ENCODE measurements around the gene ADD1. TPM values are rescaled to one million over a fixed set of nuclear protein-coding genes. Genes with fewer than 3 reads are reported as not detected.
A peak's percentile ranks its signal among the peaks of the same experiment; 100 is the strongest.

The ADD1 gene
- total RNA-seq, 5 donors from 2014 or later (not counting 1 experiment from before 2014, with no cell fraction given): 241 to 274 (median 256) TPM

DNA sequence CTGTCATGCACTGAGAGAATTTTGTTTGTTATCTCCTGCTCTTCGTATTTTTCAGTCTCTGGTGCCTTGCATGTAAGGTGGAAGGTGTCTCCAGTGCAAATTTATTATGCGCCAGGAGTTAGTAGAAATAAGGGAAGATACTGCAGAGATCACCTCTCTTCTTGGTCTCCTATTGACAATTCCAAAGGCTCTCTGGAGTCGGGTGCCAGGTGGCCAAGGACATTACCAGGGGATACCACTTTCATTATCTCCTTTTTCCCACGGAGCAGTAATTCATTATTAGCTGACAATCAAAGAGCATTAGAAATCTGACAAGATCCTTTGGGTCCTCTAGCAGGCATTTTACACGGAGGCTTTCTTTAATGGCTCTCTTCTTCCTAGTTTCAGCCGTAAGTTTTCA, 26.0 kb downstream of the ADD1 start:
- ATAC-seq (replicated peaks in 1 of 4) (no peak), DNase-seq (no peak)
- H3K4me3 ChIP-seq (ENCODE audit: control insufficient read depth in 1 of 2, extremely low read depth in 1 of 2, low read length in 1 of 2): no peak overlapping the region
- H3K27me3 ChIP-seq (replicated peaks in 1 of 2; ENCODE audit: control insufficient read depth in 2 of 2, extremely low read depth in 1 of 2, insufficient read depth in 2 of 2, low read length in 1 of 2): no peaks in the 10 kb centered on the region
- no peak overlapping the region for H3K27ac ChIP-seq (ENCODE audit: low read length)
- H3K4me1 ChIP-seq (ENCODE audit: control insufficient read depth in 1 of 2, extremely low read depth in 1 of 2, insufficient read depth in 2 of 2, low read length in 2 of 2): peaks cover 11 to 12% of the 10 kb centered on the region in 2 experiments
- Mint-ChIP-seq H3K27ac (peak overlapping the region in 1 of 2 donors; percentile 63), H3K4me1 (peaks cover 80 to 83% (median 81%) of the 10 kb centered on the region in 3 donors), H3K4me3 (no peak overlapping the region), H3K9me3 (no peaks in the 10 kb centered on the region), H3K27me3 (no peaks in the 10 kb centered on the region), H3K36me3 (no peaks in the 10 kb centered on the region)
- H3K9me3 ChIP-seq: no peaks in the 10 kb centered on the region
- POLR2A ChIA-PET: no interaction called here
- CTCF ChIA-PET: no interaction called here
- H3K36me3 ChIP-seq (ENCODE audit: control insufficient read depth in 2 of 2, extremely low read depth in 1 of 2, insufficient read depth in 1 of 2, low read length in 1 of 2): peaks cover 4 to 9% of the 10 kb centered on the region in 2 donors
- 100% methylated on average over 2 of the region's 6 CpGs for WGBS (ENCODE audit: insufficient coverage)

DNA sequence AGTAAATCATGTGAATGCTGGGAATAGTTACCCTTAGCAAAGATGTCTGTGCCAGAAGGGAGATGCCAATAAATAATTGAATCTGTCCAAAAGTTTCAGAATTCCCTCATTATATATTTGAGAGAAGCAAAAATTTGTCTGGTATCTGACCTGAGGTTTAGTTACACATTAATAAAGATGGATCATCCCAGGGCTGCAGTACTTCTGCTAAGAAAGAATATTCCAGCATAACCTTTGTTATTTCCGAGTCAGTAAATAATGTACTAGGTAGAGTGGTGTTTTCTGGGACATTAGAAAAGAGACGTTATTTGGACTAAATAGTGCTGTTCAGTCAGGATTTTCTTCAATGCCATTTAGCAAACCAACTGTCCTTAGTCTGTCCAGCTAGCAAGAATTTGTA, 26.4 kb downstream of the ADD1 start:
- POLR2A ChIA-PET: no interaction called here

DNA sequence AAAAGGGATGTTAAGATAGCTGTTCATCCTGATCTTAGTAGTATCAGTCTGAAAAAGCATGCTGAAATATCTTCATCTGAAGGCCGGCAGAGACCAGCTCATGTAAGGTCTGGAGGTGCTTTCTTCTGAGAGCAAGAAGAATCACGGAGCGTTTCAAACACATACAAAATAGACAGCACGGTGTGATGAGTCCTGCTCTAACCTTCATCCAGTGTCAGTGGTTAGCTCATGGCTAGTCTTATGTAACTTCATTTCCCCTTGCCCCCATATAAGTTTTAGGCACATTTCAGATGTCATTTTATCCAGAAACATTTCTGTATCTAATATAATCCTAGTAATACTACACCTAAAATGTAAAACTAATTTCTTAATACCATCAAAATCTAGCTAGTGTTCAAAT, 27.8 kb downstream of the ADD1 start:
- Mint-ChIP-seq H3K27me3 (no peaks in the 10 kb centered on the region), H3K36me3 (peaks cover 6% of the 10 kb centered on the region), H3K4me1 (peaks cover 63 to 78% (median 78%) of the 10 kb centered on the region in 3 donors), H3K27ac (peak overlapping the region; percentile 29 to 53), H3K9me3 (no peaks in the 10 kb centered on the region), H3K4me3 (no peak overlapping the region)
- DNase-seq (no peak), ATAC-seq (replicated peaks in 1 of 4) (no peak)
- Histone ChIP-seq H3K4me3 (ENCODE audit: control insufficient read depth in 1 of 2, extremely low read depth in 1 of 2, low read length in 1 of 2) (no peak overlapping the region), H3K27ac (ENCODE audit: low read length) (no peak overlapping the region), H3K27me3 (replicated peaks in 1 of 2; ENCODE audit: control insufficient read depth in 2 of 2, extremely low read depth in 1 of 2, insufficient read depth in 2 of 2, low read length in 1 of 2) (no peaks in the 10 kb centered on the region), H3K36me3 (ENCODE audit: control insufficient read depth in 2 of 2, extremely low read depth in 1 of 2, insufficient read depth in 1 of 2, low read length in 1 of 2) (peaks cover 4 to 18% of the 10 kb centered on the region in 2 donors), H3K9me3 (no peaks in the 10 kb centered on the region), H3K4me1 (ENCODE audit: control insufficient read depth in 1 of 2, extremely low read depth in 1 of 2, insufficient read depth in 2 of 2, low read length in 2 of 2) (peaks cover 10 to 16% of the 10 kb centered on the region in 2 experiments)
- WGBS (ENCODE audit: insufficient coverage): no CpG with 5 or more reads among the region's 4 CpGs
- POLR2A ChIA-PET: interaction anchor here in 1 of 2 donors (0.7 kb wide), 1 partner anchor 10 kb away, joined by 3 read pairs; no protein-coding TSS in a partner anchor
- CTCF ChIA-PET: interaction anchor here in 1 of 2 donors (0.6 kb wide), 1 partner anchor 550 kb away, joined by 3 read pairs; no protein-coding TSS in a partner anchor

More for the DNA sequence above, 26.4 kb downstream of the ADD1 start:
- Mint-ChIP-seq H3K4me3 (no peak overlapping the region), H3K9me3 (no peaks in the 10 kb centered on the region), H3K36me3 (no peaks in the 10 kb centered on the region), H3K27ac (no peak overlapping the region), H3K27me3 (no peaks in the 10 kb centered on the region), H3K4me1 (peaks cover 76 to 80% (median 77%) of the 10 kb centered on the region in 3 donors)
- DNase-seq (no peak), ATAC-seq (replicated peaks in 1 of 4) (no peak)
- no CpG with 5 or more reads among the region's 2 CpGs for WGBS (ENCODE audit: insufficient coverage)
- CTCF ChIA-PET: no interaction called here
- Histone ChIP-seq H3K9me3 (no peaks in the 10 kb centered on the region), H3K4me1 (ENCODE audit: control insufficient read depth in 1 of 2, extremely low read depth in 1 of 2, insufficient read depth in 2 of 2, low read length in 2 of 2) (peaks cover 8 to 16% of the 10 kb centered on the region in 2 experiments), H3K27ac (ENCODE audit: low read length) (no peak overlapping the region), H3K36me3 (ENCODE audit: control insufficient read depth in 2 of 2, extremely low read depth in 1 of 2, insufficient read depth in 1 of 2, low read length in 1 of 2) (peaks cover 4 to 9% of the 10 kb centered on the region in 2 donors), H3K4me3 (ENCODE audit: control insufficient read depth in 1 of 2, extremely low read depth in 1 of 2, low read length in 1 of 2) (no peak overlapping the region), H3K27me3 (replicated peaks in 1 of 2; ENCODE audit: control insufficient read depth in 2 of 2, extremely low read depth in 1 of 2, insufficient read depth in 2 of 2, low read length in 1 of 2) (no peaks in the 10 kb centered on the region)

DNA sequence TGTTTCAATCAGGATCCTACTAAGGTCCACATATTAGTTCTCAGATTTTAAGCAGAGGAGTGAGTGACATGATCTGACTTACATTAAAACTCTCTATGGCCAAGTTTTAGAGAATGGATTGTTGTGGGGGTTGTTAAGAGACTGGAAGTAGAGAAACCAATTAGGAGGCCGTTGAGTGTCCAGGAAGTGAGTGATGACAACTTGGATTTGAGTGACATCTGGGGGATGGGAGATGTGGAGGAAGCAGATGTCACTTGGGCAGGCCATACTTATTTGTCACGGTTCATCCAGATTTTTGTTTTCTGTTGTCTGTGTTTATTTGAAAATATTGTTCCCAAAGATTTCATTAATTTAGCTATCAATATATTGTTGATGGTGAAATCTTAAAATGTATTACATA, 28.3 kb downstream of the ADD1 start:
- DNase-seq (peak in 2 of 35 experiments; percentile 4 to 26), ATAC-seq (replicated peaks in 1 of 4) (peak in 2 of 4 experiments; percentile 40 to 53)
- H3K27me3 Mint-ChIP-seq: no peaks in the 10 kb centered on the region
- 14% methylated on average over 1 of the region's 2 CpGs for WGBS (ENCODE audit: insufficient coverage)
- ChIA-PET CTCF (interaction anchor here in 1 of 2 donors (0.6 kb wide), 2 partner anchors 241 to 1007 kb away, joined by 3 read pairs; no protein-coding TSS in a partner anchor), POLR2A (interaction anchor here in 1 of 2 donors (0.7 kb wide), 1 partner anchor 11 kb away, joined by 3 read pairs; no protein-coding TSS in a partner anchor)
- H3K4me3 Mint-ChIP-seq: no peak overlapping the region
- Histone ChIP-seq H3K4me1 (ENCODE audit: control insufficient read depth in 1 of 2, extremely low read depth in 1 of 2, insufficient read depth in 2 of 2, low read length in 2 of 2) (peaks cover 8 to 16% of the 10 kb centered on the region in 2 experiments), H3K27me3 (replicated peaks in 1 of 2; ENCODE audit: control insufficient read depth in 2 of 2, extremely low read depth in 1 of 2, insufficient read depth in 2 of 2, low read length in 1 of 2) (no peaks in the 10 kb centered on the region), H3K9me3 (no peaks in the 10 kb centered on the region), H3K36me3 (ENCODE audit: control insufficient read depth in 2 of 2, extremely low read depth in 1 of 2, insufficient read depth in 1 of 2, low read length in 1 of 2) (peaks cover 4 to 20% of the 10 kb centered on the region in 2 donors), H3K4me3 (ENCODE audit: control insufficient read depth in 1 of 2, extremely low read depth in 1 of 2, low read length in 1 of 2) (no peak overlapping the region), H3K27ac (ENCODE audit: low read length) (no peak overlapping the region)
- H3K4me1 Mint-ChIP-seq: peaks cover 58 to 76% (median 75%) of the 10 kb centered on the region in 3 donors
- peak overlapping the region; percentile 29 to 53 for H3K27ac Mint-ChIP-seq
- no peaks in the 10 kb centered on the region for H3K9me3 Mint-ChIP-seq
- H3K36me3 Mint-ChIP-seq: peaks cover 7% of the 10 kb centered on the region

DNA sequence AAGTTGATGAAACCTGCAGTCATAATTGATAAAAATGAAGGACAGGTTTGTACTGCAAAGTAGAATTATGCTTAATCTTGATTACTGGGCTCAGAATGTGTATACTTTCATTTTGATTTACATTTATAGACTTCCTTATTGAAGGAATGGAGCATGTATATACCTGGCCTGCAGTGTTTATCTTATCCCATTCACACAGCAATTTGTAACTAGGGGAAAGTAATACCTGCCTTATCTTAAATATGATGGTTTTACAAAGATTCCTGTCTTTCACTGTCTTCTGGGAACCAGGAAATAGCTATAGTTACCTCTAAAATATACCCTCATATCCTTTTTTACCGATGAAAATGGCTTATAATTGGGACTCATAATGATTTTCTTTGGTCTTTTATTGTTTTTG, 29.7 kb downstream of the ADD1 start:
- Histone ChIP-seq H3K36me3 (ENCODE audit: control insufficient read depth in 2 of 2, extremely low read depth in 1 of 2, insufficient read depth in 1 of 2, low read length in 1 of 2) (peaks cover 4 to 20% of the 10 kb centered on the region in 2 donors), H3K9me3 (no peaks in the 10 kb centered on the region), H3K27ac (ENCODE audit: low read length) (no peak overlapping the region), H3K27me3 (replicated peaks in 1 of 2; ENCODE audit: control insufficient read depth in 2 of 2, extremely low read depth in 1 of 2, insufficient read depth in 2 of 2, low read length in 1 of 2) (no peaks in the 10 kb centered on the region), H3K4me3 (ENCODE audit: control insufficient read depth in 1 of 2, extremely low read depth in 1 of 2, low read length in 1 of 2) (no peak overlapping the region), H3K4me1 (ENCODE audit: control insufficient read depth in 1 of 2, extremely low read depth in 1 of 2, insufficient read depth in 2 of 2, low read length in 2 of 2) (peaks cover 8 to 11% of the 10 kb centered on the region in 2 experiments)
- ATAC-seq (replicated peaks in 1 of 4) (no peak), DNase-seq (no peak)
- WGBS (ENCODE audit: insufficient coverage): no CpG with 5 or more reads among the region's 1 CpG
- Mint-ChIP-seq H3K4me3 (no peak overlapping the region), H3K9me3 (no peaks in the 10 kb centered on the region), H3K36me3 (peaks cover 18% of the 10 kb centered on the region), H3K27me3 (no peaks in the 10 kb centered on the region), H3K27ac (peak overlapping the region; percentile 36 to 55), H3K4me1 (peaks cover 50 to 73% (median 71%) of the 10 kb centered on the region in 3 donors)
- CTCF ChIA-PET: no interaction called here
- POLR2A ChIA-PET: no interaction called here

DNA sequence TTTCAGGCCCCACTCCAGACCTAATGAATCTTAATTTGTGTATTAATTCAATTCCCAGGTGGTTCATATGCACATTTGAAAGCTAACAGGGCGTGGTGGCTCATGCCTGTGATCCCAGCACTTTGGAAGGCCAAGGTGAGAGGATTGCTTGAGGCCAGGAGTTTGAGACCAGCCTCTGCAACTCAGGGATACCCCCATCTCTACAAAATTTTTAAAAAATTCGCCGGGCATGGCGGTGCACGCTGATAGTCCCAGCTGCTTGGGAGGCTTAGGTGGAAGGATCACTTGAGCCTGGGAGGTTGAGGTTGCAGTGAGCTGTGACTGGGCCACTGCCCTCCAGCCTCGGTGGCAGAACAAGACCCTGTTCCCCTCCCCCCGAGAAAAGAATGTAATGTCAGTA, 31.2 kb downstream of the ADD1 start:
- no peak overlapping the region for H3K4me3 Mint-ChIP-seq
- Histone ChIP-seq H3K4me1 (ENCODE audit: control insufficient read depth in 1 of 2, extremely low read depth in 1 of 2, insufficient read depth in 2 of 2, low read length in 2 of 2) (peaks cover 8 to 11% of the 10 kb centered on the region in 2 experiments), H3K36me3 (ENCODE audit: control insufficient read depth in 2 of 2, extremely low read depth in 1 of 2, insufficient read depth in 1 of 2, low read length in 1 of 2) (peaks cover 12 to 34% of the 10 kb centered on the region in 2 donors), H3K27ac (ENCODE audit: low read length) (no peak overlapping the region), H3K4me3 (ENCODE audit: control insufficient read depth in 1 of 2, extremely low read depth in 1 of 2, low read length in 1 of 2) (no peak overlapping the region), H3K27me3 (replicated peaks in 1 of 2; ENCODE audit: control insufficient read depth in 2 of 2, extremely low read depth in 1 of 2, insufficient read depth in 2 of 2, low read length in 1 of 2) (no peaks in the 10 kb centered on the region), H3K9me3 (no peaks in the 10 kb centered on the region)
- no CpG with 5 or more reads among the region's 7 CpGs for WGBS (ENCODE audit: insufficient coverage)
- peaks cover 25% of the 10 kb centered on the region for H3K36me3 Mint-ChIP-seq
- H3K9me3 Mint-ChIP-seq: no peaks in the 10 kb centered on the region
- H3K27ac Mint-ChIP-seq: no peak overlapping the region
- ChIA-PET POLR2A (interaction anchor here in 1 of 2 donors (0.7 kb wide), 1 partner anchor 236 kb away, joined by 3 read pairs; no protein-coding TSS in a partner anchor), CTCF (no interaction called here)
- ATAC-seq (replicated peaks in 1 of 4) (no peak), DNase-seq (no peak)
- no peaks in the 10 kb centered on the region for H3K27me3 Mint-ChIP-seq
- peaks cover 42 to 66% (median 63%) of the 10 kb centered on the region in 3 donors for H3K4me1 Mint-ChIP-seq
